Astrocyte (in vitro differentiated cells and primary cell): Measurements from ENCODE around the gene MUC15.

ENCODE experiments used
- CTCF ChIP-seq: IDR thresholded peaks from 2 replicates; pipeline ENCODE4 v1.5.1; 2011; ENCODE audit warnings: low read depth, mild to moderate bottlenecking, inconsistent platforms, low read length, moderate library complexity; ENCODE audit not compliant: insufficient read depth
- EZH2 ChIP-seq: IDR thresholded peaks from 2 replicates; pipeline ENCODE4 v1.6.1; 2012; ENCODE audit warnings: mild to moderate bottlenecking, low read length, inconsistent platforms; ENCODE audit not compliant: insufficient read depth

GRCh38 chr11:26578998-26579661 is 7.1 kb upstream of the MUC15 start:
- no peak for TF ChIP-seq EZH2
- TF ChIP-seq CTCF = no peak
